HG03520 (cell line): ENCODE data around the gene PCDHB6.
"Not testable (repeated sequence)": the region's sequence is repeated elsewhere in the genome, so short reads cannot be mapped to it uniquely, and the experiment has no call there.

Experiments
- ATAC-seq: cut with Tn5 transposase; IDR thresholded peaks from one replicate; pipeline ENCODE4 v1.9.1; 2021; ENCODE audit warnings: mild to moderate bottlenecking, moderate library complexity; ENCODE audit not compliant: unreplicated experiment

The PCDHB6 gene

GRCh38 chr5:141201646-141202045, 51.8 kb downstream of the PCDHB6 start:
- not testable (repeated sequence) for ATAC-seq
